NCI-H128 (cell line): ENCODE data around the gene SPDYE11.
"Not testable (repeated sequence)": the region's sequence is repeated elsewhere in the genome, so short reads cannot be mapped to it uniquely, and the experiment has no call there.

Experiments used
- DNase-seq: peaks from one replicate; lab custom pipeline; 2025; ENCODE audit not compliant: unreplicated experiment; lab: John Stamatoyannopoulos, UW

Gene SPDYE11

GRCh38 chr7:73057811-73058210, at the start of gene SPDYE11:
TSS of gene SPDYE11 (minus strand) at chr7:73057911. CDS start at chr7:73056111, 1,800 bp downstream.
- not testable (repeated sequence) for DNase-seq

- DNase-seq = not testable (repeated sequence)
These were observed 28.2 kb upstream of the SPDYE11 start, which contains the start of gene SPDYE9 for GRCh38 chr7:73085938-73086337. TSS of gene SPDYE9 (minus strand) at chr7:73086038. CDS start at chr7:73084238, 1,800 bp downstream.

GRCh38 chr7:73029666-73030065, 28.0 kb downstream of the SPDYE11 start, which contains the start of gene SPDYE8:
TSS of gene SPDYE8 (minus strand) at chr7:73029766. CDS start at chr7:73027966, 1,800 bp downstream.
- not testable (repeated sequence) for DNase-seq

- not testable (repeated sequence) for DNase-seq
These were observed 51.2 kb downstream of the SPDYE11 start for GRCh38 chr7:73006491-73006890.

GRCh38 chr7:73005693-73006447, 51.8 kb downstream of the SPDYE11 start:
- DNase-seq = not testable (repeated sequence)

GRCh38 chr7:73005356-73005692, 52.4 kb downstream of the SPDYE11 start:
- not testable (repeated sequence) for DNase-seq

- DNase-seq = not testable (repeated sequence)
These were observed 59.7 kb downstream of the SPDYE11 start for GRCh38 chr7:72997887-72998468.
